WTC11 (cell line): ENCODE data around the gene PSMD1. TPM values are rescaled to one million over a fixed set of nuclear protein-coding genes. Genes with fewer than 3 reads are reported as not detected.
A peak's percentile ranks its signal among the peaks of the same experiment; 100 is the strongest.
"Not testable (repeated sequence)": the region's sequence is repeated elsewhere in the genome, so short reads cannot be mapped to it uniquely, and the experiment has no call there.

Experiments
- ATAC-seq: fragments of 200-7000 bp; cut with Tn5 transposase; 2 replicates; pipeline ENCODE4 v1.10.0; 2021; ENCODE audit warnings: mild to moderate bottlenecking, moderate library complexity
- CTCF ChIA-PET: fragments of 300-600 bp; sonication (Branson Sonifier 250); formaldehyde crosslinking; loops from one replicate; lab custom pipeline; 2021; ENCODE audit warnings: antibody characterized with exemption; lab: Charles Lee
- POLR2A ChIA-PET: fragments of 350-600 bp; sonication (Branson Sonifier 250); formaldehyde crosslinking; loops from one replicate; lab custom pipeline; 2021; ENCODE audit warnings: antibody characterized with exemption; lab: Charles Lee
- DNase-seq: peaks from one replicate; pipeline ENCODE4 v3.0.0; 2021; ENCODE audit warnings: low spot score
- H3K27ac Mint-ChIP-seq: 2 replicates; pipeline ENCODE4 v1.8.0; 2021; ENCODE audit warnings: mixed read lengths
- H3K27me3 Mint-ChIP-seq: 2 replicates; pipeline ENCODE4 v1.8.0; 2021; ENCODE audit warnings: low read depth, mild to moderate bottlenecking, moderate library complexity, mixed read lengths
- H3K36me3 Mint-ChIP-seq: 2 replicates; pipeline ENCODE4 v1.8.0; 2021; ENCODE audit warnings: mixed read lengths
- H3K4me1 Mint-ChIP-seq: 2 replicates; pipeline ENCODE4 v1.8.0; 2022; ENCODE audit warnings: mixed read lengths
- H3K4me3 Mint-ChIP-seq: 2 replicates; pipeline ENCODE4 v1.8.0; 2021; ENCODE audit warnings: mild to moderate bottlenecking, moderate library complexity, mixed read lengths
- H3K9me3 Mint-ChIP-seq: 2 replicates; pipeline ENCODE4 v1.8.0; 2021; ENCODE audit warnings: mixed read lengths
- ATF1 ChIP-seq: sonication (generic); formaldehyde crosslinking; IDR thresholded peaks from 2 replicates; pipeline ENCODE4 v1.8.1; 2023; ENCODE audit warnings: mild to moderate bottlenecking, moderate library complexity, missing genetic modification reagents
- ATF2 ChIP-seq: sonication (generic); formaldehyde crosslinking; IDR thresholded peaks from 2 replicates; pipeline ENCODE4 v1.8.1; 2022; ENCODE audit warnings: low read depth, missing genetic modification reagents, borderline replicate concordance
- CTCF ChIP-seq: fragments of 200-600 bp; IDR thresholded peaks from 2 replicates; pipeline ENCODE4 v1.8.0; 2022; ENCODE audit warnings: antibody characterized with exemption
- E2F5 ChIP-seq: sonication (generic); formaldehyde crosslinking; IDR thresholded peaks from 2 replicates; pipeline ENCODE4 v1.8.1; 2022; ENCODE audit warnings: mild to moderate bottlenecking, moderate library complexity, missing genetic modification reagents
- EMX1 ChIP-seq: fragments of 250-450 bp; sonication (Bioruptor Pico); IDR thresholded peaks from 2 replicates; pipeline ENCODE4 v1.8.0; 2021; ENCODE audit warnings: mild to moderate bottlenecking
- FOXP4 ChIP-seq: sonication (generic); formaldehyde crosslinking; IDR thresholded peaks from 2 replicates; pipeline ENCODE4 v1.8.0; 2022; ENCODE audit warnings: mild to moderate bottlenecking, missing genetic modification reagents
- GABPB1 ChIP-seq: sonication (generic); formaldehyde crosslinking; IDR thresholded peaks from 2 replicates; pipeline ENCODE4 v1.8.1; 2023; ENCODE audit warnings: mild to moderate bottlenecking, missing genetic modification reagents
- GRHL2 ChIP-seq: fragments of 250-450 bp; sonication (Bioruptor Pico); IDR thresholded peaks from 2 replicates; pipeline ENCODE4 v1.8.0; 2022; ENCODE audit warnings: mild to moderate bottlenecking, moderate library complexity; ENCODE audit not compliant: insufficient replicate concordance, severe bottlenecking
- JUN ChIP-seq: sonication (generic); formaldehyde crosslinking; IDR thresholded peaks from 2 replicates; pipeline ENCODE4 v1.8.0; 2023; ENCODE audit warnings: mild to moderate bottlenecking, missing genetic modification reagents
- MYBL2 ChIP-seq: sonication (generic); formaldehyde crosslinking; IDR thresholded peaks from 2 replicates; pipeline ENCODE4 v1.8.1; 2023; ENCODE audit warnings: mild to moderate bottlenecking, moderate library complexity, missing genetic modification reagents
- NR2C2 ChIP-seq: sonication (generic); formaldehyde crosslinking; IDR thresholded peaks from 2 replicates; pipeline ENCODE4 v1.8.0; 2022; ENCODE audit warnings: mild to moderate bottlenecking, missing genetic modification reagents
- SMAD4 ChIP-seq: sonication (generic); formaldehyde crosslinking; IDR thresholded peaks from 2 replicates; pipeline ENCODE4 v1.8.0; 2022; ENCODE audit warnings: mild to moderate bottlenecking, missing genetic modification reagents
- TCF7 ChIP-seq: sonication (generic); formaldehyde crosslinking; IDR thresholded peaks from 2 replicates; pipeline ENCODE4 v1.8.0; 2022; ENCODE audit warnings: mild to moderate bottlenecking, low read depth, missing genetic modification reagents, moderate library complexity
- USF2 ChIP-seq: sonication (generic); formaldehyde crosslinking; IDR thresholded peaks from 2 replicates; pipeline ENCODE4 v1.8.1; 2023; ENCODE audit warnings: mild to moderate bottlenecking, missing genetic modification reagents, moderate library complexity
- ZNF281 ChIP-seq: sonication (generic); formaldehyde crosslinking; IDR thresholded peaks from 2 replicates; pipeline ENCODE4 v1.8.0; 2023; ENCODE audit warnings: mild to moderate bottlenecking, missing genetic modification reagents
- total RNA-seq: library from RNA; stranded (reverse); gene quantifications from 3 replicates; pipeline ENCODE4 v1.2.3, GENCODE V29; 2021

Gene PSMD1
- total RNA-seq, 1 experiment from 2014 or later = 163 TPM

GRCh38 chr2:231196592-231196991 lies 139.9 kb downstream of the PSMD1 start (continued):
- TF ChIP-seq USF2 (CRISPR knock-in tag) (no peak), NR2C2 (CRISPR knock-in tag) (no peak)

- ATAC-seq, H3K36me3 Mint-ChIP-seq, CTCF ChIA-PET, H3K27me3 Mint-ChIP-seq, DNase-seq, POLR2A ChIA-PET, H3K27ac Mint-ChIP-seq: not testable (repeated sequence)
- peaks cover 11% of the 10 kb centered on the region for H3K9me3 Mint-ChIP-seq
- peaks cover 23% of the 10 kb centered on the region for H3K4me1 Mint-ChIP-seq
- H3K4me3 Mint-ChIP-seq = peak overlapping the region; percentile 97
These were observed 140.5 kb downstream of the PSMD1 start for GRCh38 chr2:231197196-231197595.

- Mint-ChIP-seq H3K4me3 (peak overlapping the region; percentile 97), H3K27ac (peak overlapping the region; percentile 95)
These were observed 141.1 kb downstream of the PSMD1 start for GRCh38 chr2:231197706-231198290.

GRCh38 chr2:231198291-231199173 lies 141.9 kb downstream of the PSMD1 start, which contains the start of gene ARMC9:
TSS of gene ARMC9 (plus strand) at chr2:231198631. CDS start at chr2:231206239, 7,608 bp downstream.
- CTCF ChIA-PET = interaction anchor here (0.5 to 1.6 kb wide), 4 partner anchors 94 to 350 kb away, joined by 3 to 5 read pairs (median 4); no protein-coding TSS in a partner anchor
- Mint-ChIP-seq H3K9me3 (peaks cover 23% of the 10 kb centered on the region), H3K4me3 (peak within 1 kb of the TSS; percentile 97), H3K27me3 (no peaks in the 10 kb centered on the region; the same call in 1 of the 2 replicates), H3K27ac (peak within 1 kb of the TSS; percentile 95), H3K36me3 (peaks cover 22% of the 10 kb centered on the region), H3K4me1 (peaks cover 16% of the 10 kb centered on the region)
- POLR2A ChIA-PET = no interaction called here
- DNase-seq = peak; percentile 81
- peak; percentile 95 for ATAC-seq
- TF ChIP-seq MYBL2 (CRISPR knock-in tag) (no peak), E2F5 (CRISPR knock-in tag) (no peak), ATF2 (CRISPR knock-in tag) (no peak), ZNF281 (CRISPR knock-in tag) (no peak), GABPB1 (CRISPR knock-in tag) (no peak; the same call in 1 of the 2 replicates)

More at GRCh38 chr2:231197706-231198290, 141.1 kb downstream of the PSMD1 start:
- DNase-seq (no peak), ATAC-seq (no peak)
- Mint-ChIP-seq H3K36me3 (peaks cover 15% of the 10 kb centered on the region), H3K27me3 (no peaks in the 10 kb centered on the region; the same call in 1 of the 2 replicates), H3K4me1 (peaks cover 17% of the 10 kb centered on the region), H3K9me3 (peaks cover 17% of the 10 kb centered on the region)
- TF ChIP-seq CTCF (no peak), ATF1 (no peak), FOXP4 (CRISPR knock-in tag) (no peak), SMAD4 (CRISPR knock-in tag) (no peak), TCF7 (no peak), EMX1 (CRISPR knock-in tag) (no peak), JUN (CRISPR knock-in tag) (no peak), GRHL2 (no peak)
- POLR2A ChIA-PET = no interaction called here
- CTCF ChIA-PET = interaction anchor here (0.7 to 1.6 kb wide), 3 partner anchors 94 to 349 kb away, joined by 3 to 4 read pairs (median 4); no protein-coding TSS in a partner anchor
